Body of pancreas (tissue), 4 donors: ENCODE measurements around the gene PAPPA2.

Source experiments
- CTCF ChIP-seq, 7 experiments: fragments of 450-650 bp in 4 of 7; fragments of 200-600 bp in 3 of 7; sonication (generic) in 3 of 7; IDR thresholded peaks; one replicate each; pipeline ENCODE4 v1.5.1; 2016 to 2019; ENCODE audit warnings: antibody characterized with exemption in 7 of 7
- POLR2A ChIP-seq, 3 donors: fragments of 450-650 bp; IDR thresholded peaks; one replicate each; pipeline ENCODE4 v1.6.1; 2016; ENCODE audit warnings: antibody characterized with exemption in 3 of 3, mild to moderate bottlenecking in 2 of 3

- TF ChIP-seq POLR2A (IDR thresholded peaks at IDR 0.05) (no peak), CTCF (IDR thresholded peaks at IDR 0.05) (no peak)
Observed at GRCh38 chr1:176816232-176816631, 353.3 kb downstream of the PAPPA2 start.
